Astrocyte (in vitro differentiated cells and primary cell): ENCODE data around the gene EXOSC1. TPM values are rescaled to one million over a fixed set of nuclear protein-coding genes. Genes with fewer than 3 reads are reported as not detected.

Source experiments
- DNase-seq: peaks from one replicate; pipeline ENCODE4 v3.0.0-alpha.2; 2010; ENCODE audit warnings: low read depth
- FAIRE-seq: peaks from 2 replicates; lab custom pipeline; 2011; peaks lifted over from hg19 to GRCh38; lab: Jason Lieb, UNC
- H2AFZ ChIP-seq: 2 replicates; pipeline ENCODE4 v1.6.0; 2012; ENCODE audit warnings: low read depth, low read length, inconsistent platforms
- H3K27ac ChIP-seq: 2 replicates; pipeline ENCODE4 v1.5.1; 2011; ENCODE audit warnings: low read depth, low read length, inconsistent platforms
- H3K27me3 ChIP-seq: 2 replicates; pipeline ENCODE4 v1.6.0; 2011; ENCODE audit warnings: low read length, inconsistent platforms; ENCODE audit not compliant: insufficient read depth
- H3K36me3 ChIP-seq: 2 replicates; pipeline ENCODE4 v1.5.1; 2011; ENCODE audit warnings: low read length, inconsistent platforms; ENCODE audit not compliant: insufficient read depth
- H3K4me1 ChIP-seq: 2 replicates; pipeline ENCODE4 v1.5.1; 2011; ENCODE audit warnings: low read length, inconsistent platforms; ENCODE audit not compliant: insufficient read depth
- H3K4me2 ChIP-seq: 2 replicates; pipeline ENCODE4 v1.6.0; 2012; ENCODE audit warnings: low read length, inconsistent platforms
- H3K4me3 ChIP-seq: 2 replicates; pipeline ENCODE4 v1.5.1; 2011; ENCODE audit warnings: low read depth, mild to moderate bottlenecking, low read length, inconsistent platforms; ENCODE audit not compliant: insufficient read depth
- H3K79me2 ChIP-seq: 2 replicates; pipeline ENCODE4 v1.6.0; 2012; ENCODE audit warnings: mild to moderate bottlenecking, low read length, inconsistent platforms; ENCODE audit not compliant: insufficient read depth
- H3K9ac ChIP-seq: 2 replicates; pipeline ENCODE4 v1.6.0; 2012; ENCODE audit warnings: mild to moderate bottlenecking, low read length, inconsistent platforms
- H3K9me3 ChIP-seq: 2 replicates; pipeline ENCODE4 v1.5.1; 2012; ENCODE audit warnings: low read depth, mild to moderate bottlenecking, low read length, inconsistent platforms; ENCODE audit not compliant: insufficient read depth
- H4K20me1 ChIP-seq: 2 replicates; pipeline ENCODE4 v1.6.0; 2012; ENCODE audit warnings: low read length, inconsistent platforms; ENCODE audit not compliant: insufficient read depth
- H3K27ac Mint-ChIP-seq: one replicate; pipeline ENCODE4 v1.8.0; 2021; ENCODE audit warnings: mild to moderate bottlenecking, mixed read lengths; ENCODE audit not compliant: unreplicated experiment
- H3K27me3 Mint-ChIP-seq: one replicate; pipeline ENCODE4 v1.8.0; 2021; ENCODE audit warnings: low read depth, mixed read lengths; ENCODE audit not compliant: unreplicated experiment
- H3K36me3 Mint-ChIP-seq: one replicate; pipeline ENCODE4 v1.8.0; 2021; ENCODE audit warnings: low read depth, mixed read lengths; ENCODE audit not compliant: unreplicated experiment
- H3K4me1 Mint-ChIP-seq: one replicate; pipeline ENCODE4 v1.8.0; 2021; ENCODE audit warnings: low read depth, mixed read lengths; ENCODE audit not compliant: unreplicated experiment
- H3K4me3 Mint-ChIP-seq: one replicate; pipeline ENCODE4 v1.8.0; 2021; ENCODE audit warnings: mild to moderate bottlenecking, moderate library complexity, mixed read lengths; ENCODE audit not compliant: unreplicated experiment
- H3K9me3 Mint-ChIP-seq: one replicate; pipeline ENCODE4 v1.8.0; 2021; ENCODE audit warnings: mild to moderate bottlenecking, mixed read lengths; ENCODE audit not compliant: unreplicated experiment
- CTCF ChIP-seq: IDR thresholded peaks from 2 replicates; pipeline ENCODE4 v1.5.1; 2011; ENCODE audit warnings: low read depth, mild to moderate bottlenecking, inconsistent platforms, low read length, moderate library complexity; ENCODE audit not compliant: insufficient read depth
- EZH2 ChIP-seq: IDR thresholded peaks from 2 replicates; pipeline ENCODE4 v1.6.1; 2012; ENCODE audit warnings: mild to moderate bottlenecking, low read length, inconsistent platforms; ENCODE audit not compliant: insufficient read depth
- total RNA-seq: library from RNA; stranded (reverse); gene quantifications from 2 replicates; pipeline ENCODE4 v1.2.1, GENCODE V29; 2021

EXOSC1 gene
- total RNA-seq, 1 donor from 2014 or later, result 37.9 TPM

- Mint-ChIP-seq H3K4me1 (peaks cover 10% of the 10 kb centered on the region), H3K27me3 (no peaks in the 10 kb centered on the region), H3K4me3 (no peak overlapping the region), H3K36me3 (peaks cover 10% of the 10 kb centered on the region), H3K27ac (no peak overlapping the region), H3K9me3 (no peaks in the 10 kb centered on the region)
- DNase-seq (no peak), FAIRE-seq (no peak)
- H2AFZ ChIP-seq, result no peak overlapping the region
- peaks cover 16% of the 10 kb centered on the region for H3K79me2 ChIP-seq
- no peak overlapping the region for H3K9ac ChIP-seq
- no peaks in the 10 kb centered on the region for H3K27me3 ChIP-seq
- H4K20me1 ChIP-seq, result peaks cover 27% of the 10 kb centered on the region
- no peaks in the 10 kb centered on the region for H3K9me3 ChIP-seq
- no peak overlapping the region for H3K4me3 ChIP-seq
- TF ChIP-seq EZH2, result no peak
- peaks cover 36% of the 10 kb centered on the region for H3K36me3 ChIP-seq
- no peak overlapping the region for H3K27ac ChIP-seq
- H3K4me1 ChIP-seq, result no peaks in the 10 kb centered on the region
- no peak overlapping the region for H3K4me2 ChIP-seq
Measured at GRCh38 chr10:97434557-97434956, 11.2 kb downstream of the EXOSC1 start.

- Histone ChIP-seq H3K36me3 (peaks cover 40% of the 10 kb centered on the region), H3K9ac (no peak overlapping the region), H2AFZ (no peak overlapping the region), H3K4me3 (no peak overlapping the region), H3K4me1 (no peaks in the 10 kb centered on the region), H4K20me1 (peaks cover 31% of the 10 kb centered on the region), H3K4me2 (no peak overlapping the region), H3K9me3 (no peaks in the 10 kb centered on the region), H3K27me3 (no peaks in the 10 kb centered on the region), H3K27ac (no peak overlapping the region), H3K79me2 (peaks cover 21% of the 10 kb centered on the region)
- no peaks in the 10 kb centered on the region for H3K9me3 Mint-ChIP-seq
- no peak for DNase-seq
- no peak overlapping the region for H3K4me3 Mint-ChIP-seq
- TF ChIP-seq CTCF, result no peak
- TF ChIP-seq EZH2, result no peak
- no peak overlapping the region for H3K27ac Mint-ChIP-seq
- H3K27me3 Mint-ChIP-seq, result no peaks in the 10 kb centered on the region
- H3K4me1 Mint-ChIP-seq, result peaks cover 15% of the 10 kb centered on the region
- H3K36me3 Mint-ChIP-seq, result peaks cover 11% of the 10 kb centered on the region
- FAIRE-seq, result no peak
Measured at GRCh38 chr10:97434055-97434454, 11.8 kb downstream of the EXOSC1 start.

GRCh38 chr10:97428572-97428981 lies 17.2 kb downstream of the EXOSC1 start:
- no peak for FAIRE-seq
- no peak overlapping the region for H2AFZ ChIP-seq
- Mint-ChIP-seq H3K4me1 (peaks cover 15% of the 10 kb centered on the region), H3K27me3 (no peaks in the 10 kb centered on the region), H3K4me3 (peak overlapping the region; percentile 96), H3K36me3 (peaks cover 12% of the 10 kb centered on the region), H3K27ac (peak overlapping the region; percentile 94), H3K9me3 (no peaks in the 10 kb centered on the region)
- no peak for DNase-seq
- H3K79me2 ChIP-seq, result peaks cover 66% of the 10 kb centered on the region
- H3K4me3 ChIP-seq, result peak overlapping the region; percentile 96
- peaks cover 46% of the 10 kb centered on the region for H4K20me1 ChIP-seq
- H3K4me1 ChIP-seq, result peaks cover 17% of the 10 kb centered on the region
- H3K36me3 ChIP-seq, result peaks cover 27% of the 10 kb centered on the region
- no peak for TF ChIP-seq CTCF
- no peak for TF ChIP-seq EZH2
- H3K27me3 ChIP-seq, result no peaks in the 10 kb centered on the region
- H3K9me3 ChIP-seq, result no peaks in the 10 kb centered on the region
- H3K27ac ChIP-seq, result peak overlapping the region; percentile 74
- peak overlapping the region; percentile 90 for H3K9ac ChIP-seq
- H3K4me2 ChIP-seq, result peak overlapping the region; percentile 99
